Activated T-helper 1 cell treated with anti-CD3 and anti-CD28 coated beads, Interleukin-12 subunit alpha, Interleukin-12 subunit beta, Interleukin-2, Interleukin-4 antibody, amounts not matched to agents 30 ng/mL and 10 ng/mL and 1 ng/mL, durations not matched to agents 14 hours and 24 hours and 36 hours (primary cell): ENCODE results near the gene HP1BP3. TPM values are rescaled to one million over a fixed set of nuclear protein-coding genes. Genes with fewer than 3 reads are reported as not detected.

ENCODE experiments used
- DNase-seq: peaks from one replicate; pipeline ENCODE4 v3.0.0; 2021; ENCODE audit warnings: low spot score
- H3K27ac Mint-ChIP-seq: one replicate; pipeline ENCODE4 v1.8.0; 2021; ENCODE audit warnings: mild to moderate bottlenecking, mixed read lengths
- H3K27me3 Mint-ChIP-seq: one replicate; pipeline ENCODE4 v1.8.0; 2022; ENCODE audit warnings: mild to moderate bottlenecking, moderate library complexity, mixed read lengths; ENCODE audit not compliant: insufficient read depth
- H3K36me3 Mint-ChIP-seq: one replicate; pipeline ENCODE4 v1.8.0; 2021; ENCODE audit warnings: low read depth, mixed read lengths
- H3K4me1 Mint-ChIP-seq: one replicate; pipeline ENCODE4 v1.8.0; 2021; ENCODE audit warnings: low read depth, mixed read lengths
- H3K4me3 Mint-ChIP-seq: one replicate; pipeline ENCODE4 v1.8.0; 2021; ENCODE audit warnings: mild to moderate bottlenecking, moderate library complexity, mixed read lengths
- H3K9me3 Mint-ChIP-seq: one replicate; pipeline ENCODE4 v1.8.0; 2021; ENCODE audit warnings: mixed read lengths
- intact Hi-C: fragments of 100-400 bp; cut with micrococcal nuclease; formaldehyde crosslinking; loops from one replicate; pipeline ENCODE4 v1.15.1; 2024
- total RNA-seq: library from RNA; stranded (reverse); gene quantifications from 2 replicates; pipeline ENCODE4 v1.2.3, GENCODE V29; 2022

The HP1BP3 gene
- total RNA-seq, 1 donor from 2014 or later, result 220 TPM

DNA sequence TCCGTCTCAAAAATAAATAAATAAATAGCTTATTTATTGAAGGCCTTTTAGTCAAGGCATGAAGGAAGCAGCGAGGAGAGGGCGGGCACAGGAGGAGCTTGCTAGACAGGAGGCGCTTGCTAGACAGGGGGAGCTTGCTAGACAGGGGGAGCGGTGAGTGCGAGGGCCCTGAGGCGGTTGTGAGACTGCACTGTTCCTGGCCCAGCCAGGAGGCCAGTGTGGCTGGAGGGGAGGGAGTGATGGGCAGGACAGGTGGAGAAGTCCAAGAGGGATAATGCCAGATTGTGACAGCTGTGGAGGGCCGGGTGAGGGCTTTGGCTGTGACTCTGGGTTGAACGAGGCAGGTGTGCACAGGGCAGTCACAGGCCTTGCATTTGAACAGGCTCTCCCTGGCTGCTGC, 87.5 kb downstream of the HP1BP3 start:
- intact Hi-C loops, result no loop called here
- H3K4me3 Mint-ChIP-seq, result no peak overlapping the region
- H3K27ac Mint-ChIP-seq, result no peak overlapping the region
- DNase-seq, result no peak
- peaks cover 12% of the 10 kb centered on the region for H3K4me1 Mint-ChIP-seq
- no peaks in the 10 kb centered on the region for H3K36me3 Mint-ChIP-seq
- H3K9me3 Mint-ChIP-seq, result no peaks in the 10 kb centered on the region
- H3K27me3 Mint-ChIP-seq, result peaks cover 4% of the 10 kb centered on the region

DNA sequence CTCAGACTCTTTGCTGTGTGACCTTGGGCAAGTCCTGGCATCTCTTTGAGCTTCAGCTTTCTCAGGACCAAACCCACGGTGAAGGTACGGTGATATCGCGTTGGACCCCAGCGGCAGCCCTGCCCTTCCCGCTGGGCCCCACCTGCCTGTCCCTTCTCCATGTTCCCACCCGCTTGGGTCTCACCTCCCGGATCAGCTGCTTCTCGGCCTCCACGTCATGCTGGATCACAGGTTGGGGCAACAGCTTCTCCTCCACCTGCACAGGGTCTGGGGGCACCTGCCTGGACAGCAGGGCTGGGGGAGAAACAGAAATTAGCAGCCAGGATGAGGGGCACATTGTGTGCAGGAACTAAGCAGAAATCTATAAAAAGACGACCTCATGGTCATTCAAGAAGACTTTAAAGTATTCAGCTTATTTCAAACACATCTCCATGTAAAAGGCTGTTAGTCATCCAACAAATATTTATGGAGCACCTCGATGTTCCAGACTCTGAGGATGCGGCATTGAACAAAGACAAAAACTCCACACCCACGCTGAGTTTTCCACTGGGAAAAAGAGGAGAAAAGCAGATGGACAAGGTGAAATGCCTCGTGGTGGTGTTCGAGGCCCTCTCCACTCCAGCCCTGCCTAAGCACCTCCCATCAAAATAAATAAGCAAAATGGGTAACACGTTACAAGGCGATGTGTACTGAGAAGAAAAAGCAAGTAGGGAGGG, 88.8 kb downstream of the HP1BP3 start:
- Mint-ChIP-seq H3K4me1 (peaks cover 12% of the 10 kb centered on the region), H3K27me3 (peaks cover 4% of the 10 kb centered on the region), H3K9me3 (no peaks in the 10 kb centered on the region), H3K27ac (no peak overlapping the region), H3K4me3 (no peak overlapping the region), H3K36me3 (no peaks in the 10 kb centered on the region)
- intact Hi-C loops, result no loop called here
- DNase-seq, result no peak

DNA sequence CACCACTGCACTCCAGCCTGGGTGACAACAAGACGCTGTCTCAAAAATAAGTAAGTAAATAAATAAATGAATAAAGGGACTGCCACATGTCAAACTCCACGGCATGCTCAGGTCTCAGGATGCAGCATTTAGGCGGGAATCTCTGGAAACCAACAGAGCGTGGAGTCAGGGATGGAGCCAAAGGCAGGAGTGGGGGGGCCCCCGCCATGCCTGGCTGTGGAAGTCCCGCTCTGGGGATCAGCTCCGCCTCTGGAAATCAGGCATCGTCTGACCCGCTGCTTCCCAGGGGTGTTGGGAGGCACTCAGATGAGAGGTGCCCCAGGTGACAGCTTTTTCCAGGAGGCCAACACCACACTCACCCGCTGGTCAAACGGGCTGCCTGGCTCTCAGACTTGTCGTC, 89.5 kb downstream of the HP1BP3 start:
- Mint-ChIP-seq H3K36me3 (no peaks in the 10 kb centered on the region), H3K9me3 (no peaks in the 10 kb centered on the region), H3K4me3 (no peak overlapping the region), H3K27me3 (peaks cover 4% of the 10 kb centered on the region), H3K27ac (no peak overlapping the region), H3K4me1 (peaks cover 12% of the 10 kb centered on the region)
- intact Hi-C loops, result no loop called here
- DNase-seq, result no peak

DNA sequence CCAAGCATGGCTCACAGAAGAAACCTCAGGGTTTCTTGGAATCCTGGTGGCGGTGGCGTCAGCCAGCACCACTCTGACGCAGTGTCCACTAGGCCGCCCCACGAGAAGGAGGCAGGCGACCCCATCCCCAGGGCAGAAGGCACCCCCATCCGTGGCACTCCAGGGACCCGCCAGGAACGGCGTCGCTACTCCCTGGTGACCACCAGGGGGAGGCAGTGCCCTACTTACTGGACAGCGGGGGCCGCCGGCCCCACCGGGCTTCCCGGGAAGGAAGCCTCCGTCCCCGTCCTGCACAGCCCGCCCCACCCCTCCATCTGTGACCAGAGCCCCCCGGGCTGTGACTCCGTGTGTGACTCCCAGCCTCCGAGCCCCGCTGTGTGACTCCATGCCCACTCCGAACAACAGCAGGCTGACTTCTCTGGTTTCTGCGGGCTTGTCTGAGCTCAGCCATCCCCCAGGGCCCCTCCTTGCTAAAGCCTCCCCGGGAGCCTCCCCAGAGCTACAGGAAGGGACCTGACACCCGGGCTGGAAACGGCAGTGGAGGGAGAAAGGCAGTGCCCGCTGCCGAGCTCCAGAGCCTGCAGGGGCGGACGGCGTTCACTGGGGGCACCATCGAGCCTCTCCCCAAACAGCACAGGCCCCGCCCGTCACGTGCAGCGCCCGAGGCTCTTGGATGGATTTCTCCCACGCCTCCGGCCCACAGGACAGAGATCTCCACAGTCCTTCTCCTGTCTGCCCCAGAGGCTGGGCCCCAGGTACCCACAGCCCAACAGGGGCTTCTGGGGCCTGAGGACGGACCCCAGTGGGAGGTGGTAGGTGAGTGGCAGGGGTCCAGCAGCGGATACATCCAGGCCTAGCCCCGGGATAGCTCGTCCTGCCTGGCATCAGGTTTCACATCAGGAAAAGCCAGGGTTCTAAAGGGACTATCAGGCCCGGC, 90.4 kb downstream of the HP1BP3 start:
- peak; percentile 51 for DNase-seq
- Mint-ChIP-seq H3K36me3 (no peaks in the 10 kb centered on the region), H3K4me1 (peaks cover 12% of the 10 kb centered on the region), H3K27me3 (peaks cover 6% of the 10 kb centered on the region), H3K27ac (no peak overlapping the region), H3K4me3 (peak overlapping the region; percentile 84), H3K9me3 (no peaks in the 10 kb centered on the region)
- intact Hi-C loops, result loop anchor here (1.0 kb wide), 3 partner anchors 35 to 499 kb away; partner anchors contain the start of gene DDOST

DNA sequence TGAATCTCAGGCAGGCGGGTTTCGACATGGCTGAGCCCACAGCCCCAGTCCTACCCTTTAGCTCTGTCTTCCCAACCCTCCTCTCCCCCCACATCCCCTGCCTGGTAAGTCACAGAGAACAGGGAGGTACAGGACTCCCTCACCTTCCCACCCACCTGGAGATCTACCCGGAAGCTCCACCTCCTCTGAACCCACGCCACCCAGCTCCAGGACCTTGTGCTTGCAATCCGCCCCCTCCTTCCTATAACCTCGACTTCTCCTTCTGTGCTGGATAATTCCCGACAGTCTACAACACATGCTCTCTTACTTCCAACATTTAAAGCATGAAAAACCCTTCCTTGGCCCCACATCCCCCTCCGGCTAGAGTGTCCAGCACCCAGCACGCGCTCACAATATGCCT, 91.6 kb downstream of the HP1BP3 start:
- peak overlapping the region; percentile 15 for H3K4me3 Mint-ChIP-seq
- H3K27me3 Mint-ChIP-seq, result peaks cover 6% of the 10 kb centered on the region
- no peak for DNase-seq
- H3K27ac Mint-ChIP-seq, result no peak overlapping the region
- intact Hi-C loops, result no loop called here
- H3K4me1 Mint-ChIP-seq, result peaks cover 12% of the 10 kb centered on the region
- no peaks in the 10 kb centered on the region for H3K9me3 Mint-ChIP-seq
- H3K36me3 Mint-ChIP-seq, result no peaks in the 10 kb centered on the region

DNA sequence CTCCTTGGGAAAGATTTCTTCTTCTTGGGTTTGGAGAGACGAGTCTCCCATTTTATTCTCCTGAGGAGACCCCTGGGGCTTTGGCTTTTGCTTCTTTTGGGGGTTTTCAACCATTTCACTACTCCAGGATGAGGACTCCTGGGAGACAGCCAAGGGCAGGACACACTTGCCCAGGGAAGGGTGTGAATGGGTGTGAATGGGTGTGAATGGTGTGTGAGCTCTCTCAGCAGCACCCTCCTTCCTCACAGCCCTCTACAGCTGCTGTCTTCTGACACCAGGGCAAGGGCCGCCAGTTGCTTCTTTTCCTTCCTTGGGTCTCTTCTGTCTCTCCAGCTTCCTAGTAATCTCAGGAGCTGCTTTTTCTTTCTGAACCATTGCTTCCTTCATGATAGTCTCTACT, 93.5 kb downstream of the HP1BP3 start:
- no peak overlapping the region for H3K4me3 Mint-ChIP-seq
- intact Hi-C loops, result no loop called here
- H3K9me3 Mint-ChIP-seq, result no peaks in the 10 kb centered on the region
- H3K36me3 Mint-ChIP-seq, result no peaks in the 10 kb centered on the region
- no peak for DNase-seq
- H3K4me1 Mint-ChIP-seq, result peaks cover 12% of the 10 kb centered on the region
- H3K27me3 Mint-ChIP-seq, result peaks cover 6% of the 10 kb centered on the region
- H3K27ac Mint-ChIP-seq, result no peak overlapping the region

Other genes starting within 250 kb of the HP1BP3 start
- not detected in 2 replicates for gene FAM43B, start 234.7 kb downstream of the HP1BP3 start, total RNA-seq
- gene CDA, start 198.2 kb downstream of the HP1BP3 start, total RNA-seq, result not detected in 2 replicates
- gene PINK1, start 153.8 kb downstream of the HP1BP3 start, total RNA-seq, result 2.6 and 3.3 TPM in 2 replicates
- 167 and 174 TPM in 2 replicates for gene DDOST, start 125.9 kb downstream of the HP1BP3 start, total RNA-seq
- gene KIF17, start 69.3 kb downstream of the HP1BP3 start, total RNA-seq, result not detected in 2 replicates
- 0.08 and 0.15 TPM in 2 replicates for gene SH2D5, start 54.6 kb downstream of the HP1BP3 start, total RNA-seq